Stimulated activated CD4-positive, alpha-beta T cell treated with anti-CD3 and anti-CD28 coated beads, TNF-alpha, amount 100 ng/mL, for 1 hour (primary cell): ENCODE data around the gene NXPE4.

Experiments
- DNase-seq, 3 donors: peaks; one replicate each; pipeline ENCODE4 v3.0.0-alpha.2; 2020; ENCODE audit warnings: low read depth in 3 of 3, low spot score in 1 of 3

NXPE4 gene

GRCh38 chr11:114563077-114563476 is 32.5 kb downstream of the NXPE4 start:
- DNase-seq: no peak

GRCh38 chr11:114562166-114562916 is 33.2 kb downstream of the NXPE4 start:
- no peak for DNase-seq

GRCh38 chr11:114559425-114560310 is 35.9 kb downstream of the NXPE4 start, which contains the start of gene NXPE1:
Gene NXPE1 (minus strand): TSS chr11:114559881. CDS start chr11:114551201, 8,680 bp downstream.
- no peak for DNase-seq

- DNase-seq: no peak
Observed at GRCh38 chr11:114556135-114556534, 39.5 kb downstream of the NXPE4 start.

GRCh38 chr11:114553642-114554041 is 41.9 kb downstream of the NXPE4 start:
- DNase-seq: no peak

- DNase-seq: no peak
Observed at GRCh38 chr11:114551060-114551459, 44.5 kb downstream of the NXPE4 start.

GRCh38 chr11:114525682-114526081 is 69.9 kb downstream of the NXPE4 start:
- DNase-seq: no peak

GRCh38 chr11:114524122-114524521 is 71.5 kb downstream of the NXPE4 start:
- DNase-seq: no peak

- DNase-seq: no peak
Observed at GRCh38 chr11:114522818-114523217, 72.8 kb downstream of the NXPE4 start.
